HG03378 (cell line): Measurements from ENCODE around the gene FAM229B.
A peak's percentile ranks its signal among the peaks of the same experiment; 100 is the strongest.
"Not testable (repeated sequence)": the region's sequence is repeated elsewhere in the genome, so short reads cannot be mapped to it uniquely, and the experiment has no call there.

Experiments
- ATAC-seq: cut with Tn5 transposase; IDR thresholded peaks from one replicate; pipeline ENCODE4 v1.9.1; 2021; ENCODE audit warnings: mild to moderate bottlenecking, moderate library complexity; ENCODE audit not compliant: unreplicated experiment

FAM229B gene

GRCh38 chr6:112062966-112063365 is 24.4 kb upstream of the FAM229B start:
- no peak for ATAC-seq

GRCh38 chr6:112065426-112065986 is 21.9 kb upstream of the FAM229B start:
- ATAC-seq, result no peak

- no peak for ATAC-seq
These were observed 20.8 kb upstream of the FAM229B start for GRCh38 chr6:112066606-112067005.

- no peak for ATAC-seq
These were observed 5.8 kb upstream of the FAM229B start for GRCh38 chr6:112081569-112081968.

- no peak for ATAC-seq
These were observed 1.9 kb upstream of the FAM229B start for GRCh38 chr6:112085286-112086065.

- ATAC-seq, result peak; percentile 32
These were observed 651 bp upstream of the FAM229B start for GRCh38 chr6:112086744-112087135.

GRCh38 chr6:112087916-112088315 is 525 bp downstream of the FAM229B start:
- ATAC-seq, result no peak

- ATAC-seq, result no peak
These were observed 9.5 kb downstream of the FAM229B start for GRCh38 chr6:112096901-112097300.

GRCh38 chr6:112100561-112100960 is 13.2 kb downstream of the FAM229B start:
- ATAC-seq, result no peak

GRCh38 chr6:112106026-112106425 is 18.6 kb downstream of the FAM229B start:
- not testable (repeated sequence) for ATAC-seq

- ATAC-seq, result no peak
These were observed 19.2 kb downstream of the FAM229B start for GRCh38 chr6:112106562-112106961.

GRCh38 chr6:112109262-112109661 is 21.9 kb downstream of the FAM229B start:
- ATAC-seq, result no peak

GRCh38 chr6:112113431-112113830 is 26.0 kb downstream of the FAM229B start:
- ATAC-seq, result no peak

- ATAC-seq, result no peak
These were observed 26.5 kb downstream of the FAM229B start for GRCh38 chr6:112113918-112114317.

- ATAC-seq, result no peak
These were observed 27.3 kb downstream of the FAM229B start for GRCh38 chr6:112114577-112115223.

GRCh38 chr6:112116221-112116620 is 28.8 kb downstream of the FAM229B start:
- ATAC-seq, result no peak

GRCh38 chr6:112117554-112117953 is 30.2 kb downstream of the FAM229B start:
- ATAC-seq, result no peak

GRCh38 chr6:112118034-112118433 is 30.6 kb downstream of the FAM229B start:
- ATAC-seq, result no peak

GRCh38 chr6:112122756-112123155 is 35.4 kb downstream of the FAM229B start:
- no peak for ATAC-seq

- ATAC-seq, result no peak
These were observed 36.6 kb downstream of the FAM229B start for GRCh38 chr6:112123982-112124381.

GRCh38 chr6:112128208-112128607 is 40.8 kb downstream of the FAM229B start:
- no peak for ATAC-seq

GRCh38 chr6:112130878-112131277 is 43.5 kb downstream of the FAM229B start:
- no peak for ATAC-seq
